HFFc6 (cell line): ENCODE measurements around the gene MTFR1L. TPM values are rescaled to one million over a fixed set of nuclear protein-coding genes. Genes with fewer than 3 reads are reported as not detected.

Experiments
- DNase-seq: peaks from one replicate; pipeline ENCODE4 v3.0.0-alpha.2; 2018
- H3K27ac Mint-ChIP-seq: 2 replicates; pipeline ENCODE4 v1.8.0; 2020; ENCODE audit warnings: mild to moderate bottlenecking, mixed read lengths
- H3K27me3 Mint-ChIP-seq: 2 replicates; pipeline ENCODE4 v1.8.0; 2021; ENCODE audit warnings: mild to moderate bottlenecking, moderate library complexity, mixed read lengths; ENCODE audit not compliant: insufficient read depth
- H3K36me3 Mint-ChIP-seq: 2 replicates; pipeline ENCODE4 v1.8.0; 2021; ENCODE audit warnings: low read depth, mixed read lengths
- H3K4me1 Mint-ChIP-seq: 2 replicates; pipeline ENCODE4 v1.8.0; 2020; ENCODE audit warnings: low read depth, mixed read lengths
- H3K4me3 Mint-ChIP-seq: 2 replicates; pipeline ENCODE4 v1.8.0; 2020; ENCODE audit warnings: mild to moderate bottlenecking, moderate library complexity, mixed read lengths
- H3K9me3 Mint-ChIP-seq: 2 replicates; pipeline ENCODE4 v1.8.0; 2020; ENCODE audit warnings: mild to moderate bottlenecking, mixed read lengths
- CTCF ChIP-seq: fragments of 200-600 bp; sonication (generic); IDR thresholded peaks from 2 replicates; pipeline ENCODE4 v1.5.0; 2021; ENCODE audit warnings: antibody characterized with exemption, mild to moderate bottlenecking
- total RNA-seq, 6 experiments: library from RNA; stranded (reverse); fragmentation: NEBNext Ultra II Directional; extraction: Animal tissue kit (Norgen Biotek cat#: 25700); gene quantifications; 2 replicates in 1 of 6; 3 replicates in 5 of 6; pipeline ENCODE4 v1.2.3, GENCODE V29; 2021

Gene MTFR1L
- total RNA-seq, 6 experiments from 2014 or later: 52.4 to 69.1 (median 59.1) TPM

- H3K4me1 Mint-ChIP-seq: peaks cover 5% of the 10 kb centered on the region; the same call in 1 of the 2 replicates
- no peaks in the 10 kb centered on the region for H3K9me3 Mint-ChIP-seq
- H3K4me3 Mint-ChIP-seq: no peak overlapping the region
- H3K36me3 Mint-ChIP-seq: peaks cover 15% of the 10 kb centered on the region
- TF ChIP-seq CTCF: no peak
- H3K27me3 Mint-ChIP-seq: no peaks in the 10 kb centered on the region; the same call in 1 of the 2 replicates
- DNase-seq: no peak
- no peak overlapping the region for H3K27ac Mint-ChIP-seq
These were observed 8.7 kb downstream of the MTFR1L start for GRCh38 chr1:25828491-25828890.

DNA sequence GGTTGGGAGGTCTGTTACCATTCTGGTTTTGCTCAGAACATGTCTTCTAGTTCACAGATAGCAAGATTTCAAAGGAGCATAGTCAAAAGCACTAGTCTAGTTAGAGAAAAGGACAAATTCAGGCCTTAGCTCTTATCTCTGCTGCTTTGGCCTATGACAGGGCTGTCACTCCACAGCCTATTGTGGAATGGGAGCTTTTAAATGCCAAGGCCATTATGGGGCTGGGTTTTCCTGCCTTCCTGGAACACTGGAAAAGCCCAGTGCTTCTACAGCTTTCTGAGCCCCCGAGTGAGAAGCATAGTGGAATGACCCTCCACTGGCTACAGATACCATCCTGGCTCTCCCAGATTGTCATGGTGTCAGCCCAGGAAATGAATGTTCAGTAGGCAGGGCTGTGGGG, 9.3 kb downstream of the MTFR1L start:
- Mint-ChIP-seq H3K27me3 (no peaks in the 10 kb centered on the region; the same call in 1 of the 2 replicates), H3K9me3 (no peaks in the 10 kb centered on the region), H3K4me1 (peaks cover 5% of the 10 kb centered on the region; the same call in 1 of the 2 replicates), H3K27ac (no peak overlapping the region), H3K4me3 (no peak overlapping the region), H3K36me3 (peaks cover 15% of the 10 kb centered on the region)
- no peak for TF ChIP-seq CTCF
- DNase-seq: no peak

GRCh38 chr1:25831569-25832196, 11.9 kb downstream of the MTFR1L start:
- H3K4me1 Mint-ChIP-seq: 0 out of 2 replicates have a peak, but pooled peaks cover 7% of the 10 kb centered on the region
- DNase-seq: no peak
- H3K27me3 Mint-ChIP-seq: no peaks in the 10 kb centered on the region; the same call in 1 of the 2 replicates
- H3K27ac Mint-ChIP-seq: no peak overlapping the region
- TF ChIP-seq CTCF: no peak
- peaks cover 17% of the 10 kb centered on the region for H3K36me3 Mint-ChIP-seq
- H3K9me3 Mint-ChIP-seq: no peaks in the 10 kb centered on the region
- no peak overlapping the region for H3K4me3 Mint-ChIP-seq

- no peaks in the 10 kb centered on the region; the same call in 1 of the 2 replicates for H3K27me3 Mint-ChIP-seq
- no peak for DNase-seq
- TF ChIP-seq CTCF: no peak
- no peak overlapping the region for H3K4me3 Mint-ChIP-seq
- H3K36me3 Mint-ChIP-seq: peaks cover 17% of the 10 kb centered on the region
- H3K4me1 Mint-ChIP-seq: 0 out of 2 replicates have a peak, but pooled peaks cover 9% of the 10 kb centered on the region
- H3K9me3 Mint-ChIP-seq: no peaks in the 10 kb centered on the region
- no peak overlapping the region for H3K27ac Mint-ChIP-seq
These were observed 12.7 kb downstream of the MTFR1L start for GRCh38 chr1:25832336-25833037.

DNA sequence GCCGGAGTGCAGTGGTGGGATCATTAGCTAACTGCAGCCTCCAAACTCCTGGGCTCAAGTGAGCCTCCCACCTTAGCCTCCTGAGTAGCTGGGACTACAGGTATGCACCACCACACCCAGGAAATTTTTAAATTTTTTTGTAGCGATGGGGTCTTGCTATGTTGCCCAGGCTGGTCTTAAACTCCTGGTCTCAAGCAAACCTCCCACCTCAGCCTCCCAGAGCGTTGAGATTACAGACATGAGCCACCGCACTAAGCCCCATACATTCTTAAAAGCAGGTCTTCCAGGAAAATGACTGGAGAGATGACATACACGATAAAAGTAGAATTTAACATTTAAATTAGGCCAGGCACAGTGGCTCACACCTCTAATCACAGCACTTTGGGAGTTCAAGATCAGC, 13.4 kb downstream of the MTFR1L start:
- peaks cover 17% of the 10 kb centered on the region for H3K36me3 Mint-ChIP-seq
- no peak overlapping the region for H3K27ac Mint-ChIP-seq
- no peak for DNase-seq
- no peak for TF ChIP-seq CTCF
- H3K4me1 Mint-ChIP-seq: 0 out of 2 replicates have a peak, but pooled peaks cover 9% of the 10 kb centered on the region
- H3K9me3 Mint-ChIP-seq: no peaks in the 10 kb centered on the region
- H3K4me3 Mint-ChIP-seq: no peak overlapping the region
- no peaks in the 10 kb centered on the region for H3K27me3 Mint-ChIP-seq
